K562 (cell line): ENCODE data around the gene AARS1. TPM values are rescaled to one million over a fixed set of nuclear protein-coding genes. Genes with fewer than 3 reads are reported as not detected.

Experiments
- ARID2 ChIP-seq: fragments of 450-650 bp; IDR thresholded peaks from 2 replicates; pipeline ENCODE4 v1.6.1; 2017; ENCODE audit warnings: antibody characterized with exemption, mild to moderate bottlenecking
- GABPB1 ChIP-seq: sonication (generic); formaldehyde crosslinking; IDR thresholded peaks from 2 replicates; pipeline ENCODE4 v1.8.0; 2022; ENCODE audit warnings: mild to moderate bottlenecking, missing genetic modification reagents
- GABPB2 ChIP-seq: fragments of 250-450 bp; sonication (Bioruptor Pico); conservative IDR thresholded peaks from 2 replicates; pipeline ENCODE4 v1.5.1; 2021; ENCODE audit warnings: mild to moderate bottlenecking
- GATAD2B ChIP-seq: fragments of 450-650 bp; IDR thresholded peaks from 2 replicates; pipeline ENCODE4 v1.6.1; 2017; ENCODE audit warnings: mild to moderate bottlenecking, borderline replicate concordance
- HDGF ChIP-seq: fragments of 450-650 bp; IDR thresholded peaks from 2 replicates; pipeline ENCODE4 v1.6.1; 2016
- JUN ChIP-seq, 2 experiments: sonication (generic) in 1 of 2; formaldehyde crosslinking in 1 of 2; IDR thresholded peaks; 2 replicates each; pipeline versions ENCODE4 v1.6.1 to v1.8.0; 2012 to 2022; ENCODE audit warnings: borderline replicate concordance in 2 of 2, mild to moderate bottlenecking in 2 of 2, improper control_type of control experiment in 1 of 2, low read depth in 1 of 2, low read length in 1 of 2, missing genetic modification reagents in 1 of 2
- MTF1 ChIP-seq: fragments of 250-450 bp; sonication (Bioruptor Pico); IDR thresholded peaks from 2 replicates; pipeline ENCODE4 v1.9.0; 2021; ENCODE audit warnings: moderate library complexity, mild to moderate bottlenecking, inconsistent platforms, borderline replicate concordance
- NKRF ChIP-seq: fragments of 450-650 bp; IDR thresholded peaks from 2 replicates; pipeline ENCODE4 v1.6.1; 2016; ENCODE audit warnings: borderline replicate concordance
- RBM22 ChIP-seq: fragments of 200-400 bp; formaldehyde crosslinking; IDR thresholded peaks from 2 replicates; pipeline ENCODE4 v1.6.1; 2018; ENCODE audit warnings: low read length, low read depth; ENCODE audit not compliant: poor library complexity, severe bottlenecking
- RCOR1 ChIP-seq, 2 experiments: IDR thresholded peaks; 2 replicates each; pipeline ENCODE4 v1.6.1; 2012; ENCODE audit warnings: low read depth in 2 of 2, low read length in 2 of 2, borderline replicate concordance in 1 of 2, improper control_type of control experiment in 1 of 2
- RUNX1 ChIP-seq: sonication (generic); IDR thresholded peaks from 2 replicates; pipeline ENCODE4 v1.6.1; 2016; ENCODE audit warnings: antibody characterized with exemption, low read depth
- SMC3 ChIP-seq: conservative IDR thresholded peaks from 2 replicates; pipeline ENCODE4 v1.6.1; 2011; ENCODE audit warnings: low read depth, low read length, improper control_type of control experiment; ENCODE audit not compliant: insufficient read depth
- SRSF9 ChIP-seq: fragments of 200-400 bp; formaldehyde crosslinking; IDR thresholded peaks from 2 replicates; pipeline ENCODE4 v1.6.1; 2017; ENCODE audit warnings: low read depth, low read length, borderline replicate concordance
- ZC3H4 ChIP-seq: sonication (generic); formaldehyde crosslinking; IDR thresholded peaks from 2 replicates; pipeline ENCODE4 v1.9.0; 2021; ENCODE audit warnings: missing genetic modification reagents, borderline replicate concordance
- ZFP91 ChIP-seq: sonication (generic); formaldehyde crosslinking; IDR thresholded peaks from 2 replicates; pipeline ENCODE4 v1.8.0; 2022; ENCODE audit warnings: mild to moderate bottlenecking, missing genetic modification reagents
- polyA plus RNA-seq, 8 experiments: library from polyadenylated mRNA; depleted of rRNA in 4 of 8; stranded (reverse) in 5 of 8; unstranded in 3 of 8; fragments of >200 nt; fragmentation: Nextera tagmentation in 2 of 8; fragmentation: Illumina TruSeq in 1 of 8; extraction: Ambion mirVana in 2 of 8; extraction: Trizol in 1 of 8; gene quantifications; 2 replicates each; pipeline versions ENCODE4 v1.2.1 to v1.2.3, GENCODE V29; 2011 to 2014; ENCODE audit warnings: inconsistent platforms in 1 of 8, missing spikeins in 1 of 8
- total RNA-seq, 7 experiments: library from RNA; depleted of rRNA in 6 of 7; stranded (reverse); fragments of >200 nt in 6 of 7; fragmentation: Illumina TruSeq in 2 of 7; extraction: Trizol in 2 of 7; gene quantifications; 2 replicates each; pipeline versions ENCODE4 v1.2.1 to v1.2.3, GENCODE V29; 2011 to 2021; ENCODE audit warnings: low replicate concordance in 1 of 7

Gene AARS1
- total and polyA plus RNA-seq, 9 of the 15 experiments (the other 6 are each of a cell fraction or from before 2014, with no cell fraction given) = 50.1 to 235 (median 174) TPM

GRCh38 chr16:70331588-70332358 is 42.5 kb upstream of the AARS1 start (continued):
- TF ChIP-seq ZFP91 = no peak
- TF ChIP-seq GATAD2B = no peak
- TF ChIP-seq RUNX1 = no peak
- no peak for TF ChIP-seq HDGF
- no peak for TF ChIP-seq GABPB2
- 0 out of 2 replicates have a peak, but pooled peaks have one; percentile 29 for TF ChIP-seq SMC3
- peak in 1 of 2 experiments; percentile 54; a peak in 1 of 4 replicates for TF ChIP-seq RCOR1 (IDR thresholded peaks at IDR 0.05; ENCODE audit: borderline replicate concordance in 1 of 2, low read depth in 2 of 2, low read length in 2 of 2)
- no peak for TF ChIP-seq RBM22
- no peak for TF ChIP-seq NKRF
- no peak for TF ChIP-seq JUN (IDR thresholded peaks at IDR 0.05; ENCODE audit: borderline replicate concordance, low read depth, low read length)
- no peak for TF ChIP-seq JUN (CRISPR knock-in tag; IDR thresholded peaks at IDR 0.05; ENCODE audit: borderline replicate concordance)
- no peak for TF ChIP-seq GABPB1
- TF ChIP-seq SRSF9 = no peak
- TF ChIP-seq ZC3H4 (CRISPR knock-in tag) = no peak
- TF ChIP-seq MTF1 (CRISPR knock-in tag) = no peak
- no peak for TF ChIP-seq ARID2
